HG02678 (cell line): ENCODE data around the gene CCDC85A.

ENCODE experiments used
- ATAC-seq: cut with Tn5 transposase; IDR thresholded peaks from one replicate; pipeline ENCODE4 v1.9.1; 2021; ENCODE audit warnings: mild to moderate bottlenecking, moderate library complexity; ENCODE audit not compliant: unreplicated experiment

Gene CCDC85A

GRCh38 chr2:56348392-56349210, 164.8 kb downstream of the CCDC85A start:
- no peak for ATAC-seq

- no peak for ATAC-seq
Measured at GRCh38 chr2:56357655-56358295, 174.0 kb downstream of the CCDC85A start.

GRCh38 chr2:56361844-56362243, 178.1 kb downstream of the CCDC85A start:
- no peak for ATAC-seq

- no peak for ATAC-seq
Measured at GRCh38 chr2:56364902-56365301, 181.1 kb downstream of the CCDC85A start.

- ATAC-seq, result no peak
Measured at GRCh38 chr2:56369316-56369715, 185.5 kb downstream of the CCDC85A start.

GRCh38 chr2:56372071-56372656, 188.4 kb downstream of the CCDC85A start:
- ATAC-seq, result no peak

- no peak for ATAC-seq
Measured at GRCh38 chr2:56375251-56375650, 191.5 kb downstream of the CCDC85A start.

GRCh38 chr2:56376699-56377665, 193.2 kb downstream of the CCDC85A start:
- ATAC-seq, result no peak

- ATAC-seq, result no peak
Measured at GRCh38 chr2:56379066-56379465, 195.3 kb downstream of the CCDC85A start.

GRCh38 chr2:56380861-56381260, 197.1 kb downstream of the CCDC85A start:
- no peak for ATAC-seq

GRCh38 chr2:56382466-56382865, 198.7 kb downstream of the CCDC85A start:
- ATAC-seq, result no peak

- no peak for ATAC-seq
Measured at GRCh38 chr2:56386657-56387056, 202.9 kb downstream of the CCDC85A start.

GRCh38 chr2:56390644-56391043, 206.9 kb downstream of the CCDC85A start:
- ATAC-seq, result no peak

- ATAC-seq, result no peak
Measured at GRCh38 chr2:56410140-56410539, 226.3 kb downstream of the CCDC85A start.

GRCh38 chr2:56416500-56417176, 232.8 kb downstream of the CCDC85A start:
- ATAC-seq, result no peak
